Chondrocyte (in vitro differentiated cells): Measurements from ENCODE around the gene PSMA5. TPM values are rescaled to one million over a fixed set of nuclear protein-coding genes. Genes with fewer than 3 reads are reported as not detected.
A peak's percentile ranks its signal among the peaks of the same experiment; 100 is the strongest.

Experiments used
- DNase-seq: peaks from one replicate; pipeline ENCODE4 v3.0.0; 2021; ENCODE audit warnings: mixed read lengths, low spot score
- H3K27ac Mint-ChIP-seq: one replicate; pipeline ENCODE4 v1.8.0; 2021; ENCODE audit warnings: mild to moderate bottlenecking, moderate library complexity, mixed read lengths; ENCODE audit not compliant: unreplicated experiment
- H3K27me3 Mint-ChIP-seq: 2 replicates; pipeline ENCODE4 v1.8.0; 2021; ENCODE audit warnings: low read depth, mixed read lengths
- H3K36me3 Mint-ChIP-seq: 2 replicates; pipeline ENCODE4 v1.8.0; 2021; ENCODE audit warnings: low read depth, mixed read lengths
- H3K4me1 Mint-ChIP-seq: 2 replicates; pipeline ENCODE4 v1.8.0; 2021; ENCODE audit warnings: low read depth, mild to moderate bottlenecking, mixed read lengths
- H3K4me3 Mint-ChIP-seq: one replicate; pipeline ENCODE4 v1.8.0; 2021; ENCODE audit warnings: mild to moderate bottlenecking, moderate library complexity, mixed read lengths; ENCODE audit not compliant: unreplicated experiment
- H3K9me3 Mint-ChIP-seq: 2 replicates; pipeline ENCODE4 v1.8.0; 2021; ENCODE audit warnings: low read depth, mixed read lengths
- CTCF ChIP-seq: fragments of 200-600 bp; sonication (generic); IDR thresholded peaks from 2 replicates; pipeline ENCODE4 v1.5.0; 2021; ENCODE audit warnings: antibody characterized with exemption, mild to moderate bottlenecking, moderate library complexity
- total RNA-seq: library from RNA; stranded (reverse); gene quantifications from 3 replicates; pipeline ENCODE4 v1.2.1, GENCODE V29; 2021

Gene PSMA5
- total RNA-seq, 1 donor from 2014 or later = 80.2 TPM

- H3K27me3 Mint-ChIP-seq = no peaks in the 10 kb centered on the region
- peak overlapping the region; percentile 22 for H3K27ac Mint-ChIP-seq
- H3K9me3 Mint-ChIP-seq = no peaks in the 10 kb centered on the region
- H3K4me3 Mint-ChIP-seq = no peak overlapping the region
- no peak for TF ChIP-seq CTCF
- DNase-seq = no peak
- peaks cover 48% of the 10 kb centered on the region for H3K4me1 Mint-ChIP-seq
- H3K36me3 Mint-ChIP-seq = peaks cover 14% of the 10 kb centered on the region
These were observed 58.6 kb downstream of the PSMA5 start for GRCh38 chr1:109367626-109368025.

GRCh38 chr1:109365642-109366204 lies 60.5 kb downstream of the PSMA5 start:
- peaks cover 36% of the 10 kb centered on the region for H3K4me1 Mint-ChIP-seq
- no peak overlapping the region for H3K4me3 Mint-ChIP-seq
- H3K27me3 Mint-ChIP-seq = no peaks in the 10 kb centered on the region
- peaks cover 14% of the 10 kb centered on the region for H3K36me3 Mint-ChIP-seq
- no peak for TF ChIP-seq CTCF
- H3K27ac Mint-ChIP-seq = no peak overlapping the region
- no peaks in the 10 kb centered on the region for H3K9me3 Mint-ChIP-seq
- no peak for DNase-seq

GRCh38 chr1:109361649-109362048 lies 64.6 kb downstream of the PSMA5 start:
- Mint-ChIP-seq H3K4me1 (peaks cover 24% of the 10 kb centered on the region), H3K4me3 (no peak overlapping the region), H3K27ac (no peak overlapping the region), H3K27me3 (no peaks in the 10 kb centered on the region), H3K9me3 (no peaks in the 10 kb centered on the region), H3K36me3 (peaks cover 11% of the 10 kb centered on the region)
- DNase-seq = no peak
- TF ChIP-seq CTCF = no peak

GRCh38 chr1:109361069-109361468 lies 65.2 kb downstream of the PSMA5 start:
- H3K27ac Mint-ChIP-seq = no peak overlapping the region
- H3K36me3 Mint-ChIP-seq = peaks cover 6% of the 10 kb centered on the region
- no peaks in the 10 kb centered on the region for H3K9me3 Mint-ChIP-seq
- H3K4me3 Mint-ChIP-seq = no peak overlapping the region
- no peak for DNase-seq
- peaks cover 30% of the 10 kb centered on the region for H3K4me1 Mint-ChIP-seq
- no peaks in the 10 kb centered on the region for H3K27me3 Mint-ChIP-seq
- TF ChIP-seq CTCF = no peak

GRCh38 chr1:109357616-109358015 lies 68.6 kb downstream of the PSMA5 start:
- H3K9me3 Mint-ChIP-seq = no peaks in the 10 kb centered on the region
- peaks cover 23% of the 10 kb centered on the region for H3K4me1 Mint-ChIP-seq
- no peaks in the 10 kb centered on the region for H3K27me3 Mint-ChIP-seq
- no peak for DNase-seq
- H3K4me3 Mint-ChIP-seq = no peak overlapping the region
- peaks cover 10% of the 10 kb centered on the region for H3K36me3 Mint-ChIP-seq
- TF ChIP-seq CTCF = no peak
- no peak overlapping the region for H3K27ac Mint-ChIP-seq
